Gastrocnemius medialis (tissue), 4 donors: Measurements from ENCODE around the gene ERICH6.

Experiments
- CTCF ChIP-seq, 5 experiments: fragments of 450-650 bp in 3 of 5; fragments of 200-600 bp in 2 of 5; sonication (generic) in 2 of 5; IDR thresholded peaks in 4 of 5; conservative IDR thresholded peaks in 1 of 5; 1 replicate in 4 of 5; 2 replicates in 1 of 5; pipeline ENCODE4 v1.5.1; 2016 to 2019; ENCODE audit warnings: antibody characterized with exemption in 5 of 5, mild to moderate bottlenecking in 3 of 5, moderate library complexity in 3 of 5
- POLR2A ChIP-seq, 2 donors: fragments of 450-650 bp; IDR thresholded peaks; one replicate each; pipeline ENCODE4 v1.6.1; 2017; ENCODE audit warnings: antibody characterized with exemption in 2 of 2, mild to moderate bottlenecking in 2 of 2, moderate library complexity in 2 of 2

- no peak for TF ChIP-seq CTCF (IDR thresholded peaks at IDR 0.05 in 4 of 5, conservative IDR thresholded peaks at IDR 0.05 in 1 of 5)
- no peak for TF ChIP-seq POLR2A (IDR thresholded peaks at IDR 0.05)
Measured at GRCh38 chr3:150740733-150741496, 37.2 kb upstream of the ERICH6 start.
